GM23338 (cell line): ENCODE measurements around the gene NLN. TPM values are rescaled to one million over a fixed set of nuclear protein-coding genes. Genes with fewer than 3 reads are reported as not detected.

Source experiments
- ATAC-seq: fragments of 200-7000 bp; cut with Tn5 transposase; 3 replicates; pipeline ENCODE4 v1.9.1; 2020
- DNase-seq: peaks from one replicate; pipeline ENCODE4 v3.0.0-alpha.2; 2015; ENCODE audit warnings: low spot score
- H2AFZ ChIP-seq: fragments of 200-600 bp; sonication (generic); 2 replicates; pipeline ENCODE4 v1.8.0; 2016; ENCODE audit warnings: antibody characterized with exemption, mild to moderate bottlenecking, moderate library complexity
- H3F3A ChIP-seq: fragments of 200-600 bp; sonication (generic); replicated peaks from 2 replicates; pipeline ENCODE4 v1.8.0; 2017; ENCODE audit warnings: antibody characterized with exemption, mixed run types, low read depth
- H3K27ac ChIP-seq: fragments of 200-600 bp; sonication (generic); 2 replicates; pipeline ENCODE4 v1.6.1; 2016; ENCODE audit warnings: low read depth
- H3K27me3 ChIP-seq: fragments of 200-600 bp; sonication (generic); 2 replicates; pipeline ENCODE4 v1.8.0; 2016; ENCODE audit warnings: mild to moderate bottlenecking, mixed run types, moderate library complexity; ENCODE audit not compliant: insufficient read depth
- H3K36me3 ChIP-seq: fragments of 200-600 bp; sonication (generic); 2 replicates; pipeline ENCODE4 v1.8.0; 2016; ENCODE audit warnings: mild to moderate bottlenecking; ENCODE audit not compliant: insufficient read depth
- H3K4me1 ChIP-seq: fragments of 200-600 bp; sonication (generic); 2 replicates; pipeline ENCODE4 v1.8.0; 2016; ENCODE audit warnings: mild to moderate bottlenecking, moderate library complexity; ENCODE audit not compliant: insufficient read depth
- H3K4me2 ChIP-seq: fragments of 200-600 bp; sonication (generic); 2 replicates; pipeline ENCODE4 v1.7.1; 2017; ENCODE audit warnings: mixed run types
- H3K4me3 ChIP-seq: fragments of 200-600 bp; sonication (generic); 2 replicates; pipeline ENCODE4 v1.6.1; 2016; ENCODE audit warnings: mixed run types
- H3K79me2 ChIP-seq: fragments of 200-600 bp; sonication (generic); replicated peaks from 2 replicates; pipeline ENCODE4 v1.8.0; 2017; ENCODE audit warnings: mild to moderate bottlenecking; ENCODE audit not compliant: insufficient read depth
- H3K9me2 ChIP-seq: fragments of 200-600 bp; sonication (generic); 2 replicates; pipeline ENCODE4 v1.8.0; 2017; ENCODE audit not compliant: insufficient read depth
- H4K20me1 ChIP-seq: fragments of 200-600 bp; sonication (generic); replicated peaks from 2 replicates; pipeline ENCODE4 v1.8.0; 2017; ENCODE audit warnings: mild to moderate bottlenecking; ENCODE audit not compliant: insufficient read depth
- H3K27ac Mint-ChIP-seq: 2 replicates; pipeline ENCODE4 v1.8.0; 2020; ENCODE audit warnings: inconsistent platforms, mild to moderate bottlenecking, moderate library complexity, mixed read lengths
- H3K27me3 Mint-ChIP-seq: 3 replicates; pipeline ENCODE4 v1.8.0; 2022; ENCODE audit warnings: low read depth, mild to moderate bottlenecking, moderate library complexity, mixed read lengths, inconsistent platforms; ENCODE audit not compliant: insufficient read depth, poor library complexity
- H3K36me3 Mint-ChIP-seq: 3 replicates; pipeline ENCODE4 v1.8.0; 2021; ENCODE audit warnings: low read depth, mild to moderate bottlenecking, inconsistent platforms, moderate library complexity, mixed read lengths
- H3K4me1 Mint-ChIP-seq: 3 replicates; pipeline ENCODE4 v1.8.0; 2020; ENCODE audit warnings: mild to moderate bottlenecking, inconsistent platforms, mixed read lengths
- H3K4me3 Mint-ChIP-seq: 3 replicates; pipeline ENCODE4 v1.8.0; 2021; ENCODE audit warnings: moderate library complexity, mild to moderate bottlenecking, inconsistent platforms, mixed read lengths
- H3K9me3 Mint-ChIP-seq: 3 replicates; pipeline ENCODE4 v1.8.0; 2020; ENCODE audit warnings: moderate library complexity, mild to moderate bottlenecking, inconsistent platforms, mixed read lengths
- EZH2 ChIP-seq: fragments of 200-600 bp; sonication (generic); IDR thresholded peaks from one replicate; pipeline ENCODE4 v1.8.0; 2017; ENCODE audit warnings: antibody characterized with exemption, mild to moderate bottlenecking, low read depth; ENCODE audit not compliant: unreplicated experiment
- EZH2phosphoT487 ChIP-seq: fragments of 200-600 bp; sonication (generic); IDR thresholded peaks from one replicate; pipeline ENCODE4 v1.8.1; 2018; ENCODE audit warnings: antibody characterized with exemption; ENCODE audit not compliant: unreplicated experiment
- JUNB ChIP-seq: IDR thresholded peaks from one replicate; pipeline ENCODE4 v1.6.1; 2016; ENCODE audit warnings: antibody characterized with exemption; ENCODE audit not compliant: unreplicated experiment
- NANOG ChIP-seq: IDR thresholded peaks from 2 replicates; pipeline ENCODE4 v1.6.1; 2016; ENCODE audit warnings: antibody characterized with exemption, borderline replicate concordance
- POLR2AphosphoS5 ChIP-seq: IDR thresholded peaks from 2 replicates; pipeline ENCODE4 v1.6.1; 2016; ENCODE audit warnings: antibody characterized with exemption, low read depth
- REST ChIP-seq: IDR thresholded peaks from one replicate; pipeline ENCODE4 v1.6.1; 2018; ENCODE audit warnings: antibody characterized with exemption; ENCODE audit not compliant: unreplicated experiment
- STAT1 ChIP-seq: IDR thresholded peaks from one replicate; pipeline ENCODE4 v1.6.1; 2016; ENCODE audit warnings: antibody characterized with exemption; ENCODE audit not compliant: unreplicated experiment
- ZNF331 ChIP-seq: fragments of 250-450 bp; sonication (Bioruptor Pico); IDR thresholded peaks from 2 replicates; pipeline ENCODE4 v1.5.0; 2020; ENCODE audit warnings: low read depth, mild to moderate bottlenecking, moderate library complexity
- ZNF462 ChIP-seq: fragments of 250-450 bp; sonication (Bioruptor Pico); IDR thresholded peaks from 2 replicates; pipeline ENCODE4 v1.5.0; 2020; ENCODE audit warnings: mild to moderate bottlenecking, moderate library complexity
- polyA plus RNA-seq: library from polyadenylated mRNA; unstranded; fragments of >200 nt; fragmentation: Nextera tagmentation; extraction: Ambion mirVana; gene quantifications from 2 replicates; pipeline ENCODE4 v1.2.1, GENCODE V29; 2016
- total RNA-seq: library from RNA; depleted of rRNA; stranded (reverse); fragments of >200 nt; shearing (Covaris generic); gene quantifications from 2 replicates; pipeline ENCODE4 v1.2.3, GENCODE V29; 2014

NLN gene
- total and polyA plus RNA-seq, 2 experiments from 2014 or later = 56.4 to 168 TPM

GRCh38 chr5:65791712-65792673, 70.0 kb downstream of the NLN start (continued):
- TF ChIP-seq REST (no peak), STAT1 (no peak), JUNB (no peak)

GRCh38 chr5:65796269-65796668, 74.3 kb downstream of the NLN start:
- H3F3A ChIP-seq = no peaks in the 10 kb centered on the region
- H3K27ac ChIP-seq = no peak overlapping the region
- no peak for ATAC-seq
- Mint-ChIP-seq H3K27ac (no peak overlapping the region), H3K4me1 (no peaks in the 10 kb centered on the region), H3K36me3 (peaks cover 63% of the 10 kb centered on the region), H3K9me3 (no peaks in the 10 kb centered on the region; the same call in 2 of the 3 replicates), H3K4me3 (no peak overlapping the region), H3K27me3 (no peaks in the 10 kb centered on the region)
- H3K27me3 ChIP-seq = no peaks in the 10 kb centered on the region
- no peak overlapping the region for H2AFZ ChIP-seq
- peaks cover 14% of the 10 kb centered on the region for H4K20me1 ChIP-seq
- H3K79me2 ChIP-seq = no peaks in the 10 kb centered on the region
- no peaks in the 10 kb centered on the region for H3K4me1 ChIP-seq
- no peaks in the 10 kb centered on the region for H3K9me2 ChIP-seq
- DNase-seq = no peak
- H3K4me2 ChIP-seq = no peak overlapping the region
- H3K36me3 ChIP-seq = peaks cover 14% of the 10 kb centered on the region; the same call in 1 of the 2 replicates
- no peak overlapping the region for H3K4me3 ChIP-seq
- TF ChIP-seq EZH2 (no peak), ZNF331 (CRISPR knock-in tag) (no peak), EZH2phosphoT487 (no peak), REST (no peak), ZNF462 (no peak), JUNB (no peak), NANOG (no peak), POLR2AphosphoS5 (no peak)
